ENCODE measurements around the gene RAPGEF5. TPM values are rescaled to one million over a fixed set of nuclear protein-coding genes. Genes with fewer than 3 reads are reported as not detected.

The RAPGEF5 gene
- total and polyA plus RNA-seq, 2 experiments from 2014 or later = 0.11 to 0.86 TPM

DNA sequence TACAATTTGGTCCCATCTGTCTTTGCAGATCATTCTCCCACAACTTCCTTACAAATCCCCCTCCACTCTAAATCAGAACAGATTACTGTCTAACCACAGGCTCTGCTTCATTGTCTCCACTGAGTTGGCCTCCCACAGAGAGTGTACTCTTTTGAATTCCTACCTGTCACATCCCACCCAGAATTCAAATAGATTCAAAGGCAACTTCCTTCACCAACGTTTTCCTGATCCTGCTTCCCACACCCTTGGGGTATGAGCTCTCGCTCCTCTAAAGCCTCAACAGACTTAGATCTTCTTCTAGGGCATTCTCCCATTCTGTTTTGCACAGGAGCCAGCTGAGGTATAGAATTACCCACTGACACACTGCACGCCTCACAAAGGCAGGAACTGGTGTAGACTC, 213.5 kb downstream of the RAPGEF5 start:
- Histone ChIP-seq H3K9me3 (ENCODE audit: low read depth) (no peaks in the 10 kb centered on the region), H3F3A (ENCODE audit: insufficient read depth) (no peaks in the 10 kb centered on the region), H2AFZ (no peak overlapping the region), H3K27ac (no peak overlapping the region), H3K9ac (no peak overlapping the region), H3K4me3 (no peak overlapping the region), H3K4me2 (ENCODE audit: unreplicated experiment) (no peak overlapping the region), H3K27me3 (replicated peaks; ENCODE audit: insufficient read depth) (no peaks in the 10 kb centered on the region), H3K36me3 (ENCODE audit: low read depth) (no peaks in the 10 kb centered on the region), H3K4me1 (ENCODE audit: insufficient read depth) (no peaks in the 10 kb centered on the region), H4K20me1 (ENCODE audit: insufficient read depth) (no peaks in the 10 kb centered on the region), H3K79me2 (ENCODE audit: insufficient read depth) (no peaks in the 10 kb centered on the region), H3K9me2 (ENCODE audit: insufficient read depth) (no peaks in the 10 kb centered on the region)
- TF ChIP-seq EZH2phosphoT487 (IDR thresholded peaks at IDR 0.05; ENCODE audit: insufficient read depth, low read depth) (no peak), EZH2 (IDR thresholded peaks at IDR 0.05; ENCODE audit: insufficient read depth, poor library complexity, severe bottlenecking) (no peak)
- 43 to 53% methylated on average over 3 of the region's 3 CpGs for WGBS, 2 experiments (ENCODE audit: low coverage in 1 of 2, low lambda C conversion rate in 2 of 2, missing lambda C conversion rate in 2 of 2)
- no peak for DNase-seq
- in situ Hi-C loops (cut with MboI) = no loop called here

GRCh38 chr7:22142572-22142971, 214.4 kb downstream of the RAPGEF5 start:
- Histone ChIP-seq H3K9me3 (ENCODE audit: low read depth) (no peaks in the 10 kb centered on the region), H2AFZ (no peak overlapping the region), H3K27ac (no peak overlapping the region), H3K4me2 (ENCODE audit: unreplicated experiment) (no peak overlapping the region), H3K79me2 (ENCODE audit: insufficient read depth) (no peaks in the 10 kb centered on the region), H3K27me3 (replicated peaks; ENCODE audit: insufficient read depth) (no peaks in the 10 kb centered on the region), H3F3A (ENCODE audit: insufficient read depth) (peaks cover 8% of the 10 kb centered on the region), H3K36me3 (ENCODE audit: low read depth) (no peaks in the 10 kb centered on the region), H3K4me3 (no peak overlapping the region), H3K9me2 (ENCODE audit: insufficient read depth) (no peaks in the 10 kb centered on the region), H4K20me1 (ENCODE audit: insufficient read depth) (no peaks in the 10 kb centered on the region), H3K9ac (no peak overlapping the region), H3K4me1 (ENCODE audit: insufficient read depth) (peaks cover 5% of the 10 kb centered on the region)
- DNase-seq = no peak
- WGBS, 2 experiments (ENCODE audit: low coverage in 1 of 2, low lambda C conversion rate in 2 of 2, missing lambda C conversion rate in 2 of 2) = 56 to 63% methylated on average over 3 of the region's 3 CpGs
- in situ Hi-C loops (cut with MboI) = no loop called here
- TF ChIP-seq EZH2phosphoT487 (IDR thresholded peaks at IDR 0.05; ENCODE audit: insufficient read depth, low read depth) = no peak
- TF ChIP-seq EZH2 (IDR thresholded peaks at IDR 0.05; ENCODE audit: insufficient read depth, poor library complexity, severe bottlenecking) = no peak

- H3K4me3 ChIP-seq = no peak overlapping the region
- no peak overlapping the region for H3K9ac ChIP-seq
- no peaks in the 10 kb centered on the region for H3K9me2 ChIP-seq (ENCODE audit: insufficient read depth)
- in situ Hi-C loops (cut with MboI) = no loop called here
- peaks cover 19% of the 10 kb centered on the region for H3F3A ChIP-seq (ENCODE audit: insufficient read depth)
- no peak overlapping the region for H3K4me2 ChIP-seq (ENCODE audit: unreplicated experiment)
- no peaks in the 10 kb centered on the region for H3K9me3 ChIP-seq (ENCODE audit: low read depth)
- no peaks in the 10 kb centered on the region for H3K36me3 ChIP-seq (ENCODE audit: low read depth)
- no peaks in the 10 kb centered on the region for H3K27me3 ChIP-seq (replicated peaks; ENCODE audit: insufficient read depth)
- DNase-seq = no peak
- WGBS, 2 experiments (ENCODE audit: low coverage in 1 of 2, low lambda C conversion rate in 2 of 2, missing lambda C conversion rate in 2 of 2) = 84 to 86% methylated on average over 3 of the region's 3 CpGs
- H3K79me2 ChIP-seq (ENCODE audit: insufficient read depth) = no peaks in the 10 kb centered on the region
- H3K4me1 ChIP-seq (ENCODE audit: insufficient read depth) = peaks cover 17% of the 10 kb centered on the region
- H3K27ac ChIP-seq = no peak overlapping the region
- no peak overlapping the region for H2AFZ ChIP-seq
- H4K20me1 ChIP-seq (ENCODE audit: insufficient read depth) = no peaks in the 10 kb centered on the region
- TF ChIP-seq EZH2phosphoT487 (IDR thresholded peaks at IDR 0.05; ENCODE audit: insufficient read depth, low read depth) (no peak), EZH2 (IDR thresholded peaks at IDR 0.05; ENCODE audit: insufficient read depth, poor library complexity, severe bottlenecking) (no peak)
Measured at GRCh38 chr7:22141355-22141754, 215.6 kb downstream of the RAPGEF5 start.

GRCh38 chr7:22140578-22140977, 216.4 kb downstream of the RAPGEF5 start:
- Histone ChIP-seq H3K27ac (no peak overlapping the region), H4K20me1 (ENCODE audit: insufficient read depth) (no peaks in the 10 kb centered on the region), H3K4me1 (ENCODE audit: insufficient read depth) (peaks cover 17% of the 10 kb centered on the region), H3K9me2 (ENCODE audit: insufficient read depth) (no peaks in the 10 kb centered on the region), H3K4me3 (no peak overlapping the region), H2AFZ (no peak overlapping the region), H3K9me3 (ENCODE audit: low read depth) (no peaks in the 10 kb centered on the region), H3K9ac (no peak overlapping the region), H3F3A (ENCODE audit: insufficient read depth) (peaks cover 22% of the 10 kb centered on the region), H3K36me3 (ENCODE audit: low read depth) (no peaks in the 10 kb centered on the region), H3K27me3 (replicated peaks; ENCODE audit: insufficient read depth) (no peaks in the 10 kb centered on the region), H3K79me2 (ENCODE audit: insufficient read depth) (no peaks in the 10 kb centered on the region), H3K4me2 (ENCODE audit: unreplicated experiment) (no peak overlapping the region)
- no peak for DNase-seq
- no peak for TF ChIP-seq EZH2phosphoT487 (IDR thresholded peaks at IDR 0.05; ENCODE audit: insufficient read depth, low read depth)
- no peak for TF ChIP-seq EZH2 (IDR thresholded peaks at IDR 0.05; ENCODE audit: insufficient read depth, poor library complexity, severe bottlenecking)
- 52 to 53% methylated on average over 4 of the region's 4 CpGs for WGBS, 2 experiments (ENCODE audit: low coverage in 1 of 2, low lambda C conversion rate in 2 of 2, missing lambda C conversion rate in 2 of 2)
- in situ Hi-C loops (cut with MboI) = no loop called here

GRCh38 chr7:22138886-22139285, 218.1 kb downstream of the RAPGEF5 start:
- no peaks in the 10 kb centered on the region for H3K9me2 ChIP-seq (ENCODE audit: insufficient read depth)
- H3K9ac ChIP-seq = no peak overlapping the region
- H3K9me3 ChIP-seq (ENCODE audit: low read depth) = no peaks in the 10 kb centered on the region
- H3K4me1 ChIP-seq (ENCODE audit: insufficient read depth) = peaks cover 17% of the 10 kb centered on the region
- peaks cover 22% of the 10 kb centered on the region for H3F3A ChIP-seq (ENCODE audit: insufficient read depth)
- H3K4me3 ChIP-seq = no peak overlapping the region
- in situ Hi-C loops (cut with MboI) = no loop called here
- TF ChIP-seq EZH2phosphoT487 (IDR thresholded peaks at IDR 0.05; ENCODE audit: insufficient read depth, low read depth) (no peak), EZH2 (IDR thresholded peaks at IDR 0.05; ENCODE audit: insufficient read depth, poor library complexity, severe bottlenecking) (no peak)
- no peak overlapping the region for H3K27ac ChIP-seq
- H2AFZ ChIP-seq = no peak overlapping the region
- 67 to 74% methylated on average over 5 of the region's 5 CpGs for WGBS, 2 experiments (ENCODE audit: low coverage in 1 of 2, low lambda C conversion rate in 2 of 2, missing lambda C conversion rate in 2 of 2)
- no peaks in the 10 kb centered on the region for H4K20me1 ChIP-seq (ENCODE audit: insufficient read depth)
- DNase-seq = no peak
- no peaks in the 10 kb centered on the region for H3K79me2 ChIP-seq (ENCODE audit: insufficient read depth)
- no peaks in the 10 kb centered on the region for H3K27me3 ChIP-seq (replicated peaks; ENCODE audit: insufficient read depth)
- H3K4me2 ChIP-seq (ENCODE audit: unreplicated experiment) = no peak overlapping the region
- no peaks in the 10 kb centered on the region for H3K36me3 ChIP-seq (ENCODE audit: low read depth)
